Measurements from ENCODE around the gene CBY2. TPM values are rescaled to one million over a fixed set of nuclear protein-coding genes. Genes with fewer than 3 reads are reported as not detected.
"Not testable (repeated sequence)": the region's sequence is repeated elsewhere in the genome, so short reads cannot be mapped to it uniquely, and the experiment has no call there.

CBY2 gene
- total RNA-seq, 2 experiments from 2014 or later, result not detected

GRCh38 chr13:45732916-45733315 lies 30.8 kb downstream of the CBY2 start:
- Mint-ChIP-seq H3K4me3 (no peak overlapping the region), H3K9me3 (peaks cover 3% of the 10 kb centered on the region), H3K27ac (no peak overlapping the region), H3K4me1 (no peaks in the 10 kb centered on the region), H3K36me3 (ENCODE audit: low read depth) (no peaks in the 10 kb centered on the region), H3K27me3 (no peaks in the 10 kb centered on the region)
- no peak for DNase-seq
- POLR2A ChIA-PET, result no interaction called here
- CTCF ChIA-PET, result interaction anchor here (1.6 kb wide), 1 partner anchor 31 kb away, joined by 5 read pairs; the partner anchor contains the start of gene CBY2

GRCh38 chr13:45733361-45733760 lies 31.2 kb downstream of the CBY2 start:
- no peaks in the 10 kb centered on the region for H3K27me3 Mint-ChIP-seq

GRCh38 chr13:45737571-45738017 lies 35.5 kb downstream of the CBY2 start:
- ChIA-PET CTCF (interaction anchor here (0.9 kb wide), 1 partner anchor 32 kb away, joined by 3 read pairs; no protein-coding TSS in a partner anchor), POLR2A (no interaction called here)
- Mint-ChIP-seq H3K4me3 (no peak overlapping the region), H3K36me3 (ENCODE audit: low read depth) (no peaks in the 10 kb centered on the region), H3K27me3 (no peaks in the 10 kb centered on the region), H3K9me3 (peaks cover 3% of the 10 kb centered on the region), H3K27ac (no peak overlapping the region), H3K4me1 (no peaks in the 10 kb centered on the region)
- peak; percentile 7 for DNase-seq

More at GRCh38 chr13:45733361-45733760, 31.2 kb downstream of the CBY2 start:
- Mint-ChIP-seq H3K4me1 (no peaks in the 10 kb centered on the region), H3K4me3 (no peak overlapping the region), H3K9me3 (peaks cover 3% of the 10 kb centered on the region), H3K36me3 (ENCODE audit: low read depth) (no peaks in the 10 kb centered on the region), H3K27ac (no peak overlapping the region)
- ChIA-PET POLR2A (no interaction called here), CTCF (interaction anchor here (1.6 kb wide), 1 partner anchor 32 kb away, joined by 5 read pairs; the partner anchor contains the start of gene CBY2)
- DNase-seq, result no peak

- H3K27ac Mint-ChIP-seq, result no peak overlapping the region
- CTCF ChIA-PET, result no interaction called here
- POLR2A ChIA-PET, result no interaction called here
- no peak overlapping the region for H3K4me3 Mint-ChIP-seq
- no peaks in the 10 kb centered on the region for H3K4me1 Mint-ChIP-seq
- DNase-seq, result no peak
- H3K9me3 Mint-ChIP-seq, result no peaks in the 10 kb centered on the region
- H3K27me3 Mint-ChIP-seq, result no peaks in the 10 kb centered on the region
- no peaks in the 10 kb centered on the region for H3K36me3 Mint-ChIP-seq (ENCODE audit: low read depth)
Observed at GRCh38 chr13:45742985-45743384, 40.9 kb downstream of the CBY2 start.

GRCh38 chr13:45744979-45745378 lies 42.9 kb downstream of the CBY2 start:
- Mint-ChIP-seq H3K36me3 (ENCODE audit: low read depth) (no peaks in the 10 kb centered on the region), H3K9me3 (no peaks in the 10 kb centered on the region), H3K27me3 (no peaks in the 10 kb centered on the region), H3K4me3 (no peak overlapping the region), H3K27ac (no peak overlapping the region), H3K4me1 (no peaks in the 10 kb centered on the region)
- CTCF ChIA-PET, result no interaction called here
- no peak for DNase-seq
- POLR2A ChIA-PET, result no interaction called here

- ChIA-PET POLR2A (no interaction called here), CTCF (interaction anchor here (0.6 kb wide), 1 partner anchor 23 kb away, joined by 5 read pairs; no protein-coding TSS in a partner anchor)
- Mint-ChIP-seq H3K4me1 (no peaks in the 10 kb centered on the region), H3K9me3 (no peaks in the 10 kb centered on the region), H3K27me3 (no peaks in the 10 kb centered on the region), H3K27ac (no peak overlapping the region), H3K36me3 (ENCODE audit: low read depth) (no peaks in the 10 kb centered on the region), H3K4me3 (no peak overlapping the region)
- DNase-seq, result no peak
Observed at GRCh38 chr13:45747071-45747470, 45.0 kb downstream of the CBY2 start.

- CTCF ChIA-PET, result interaction anchor here (1.1 kb wide), 1 partner anchor 16 kb away, joined by 3 read pairs; no protein-coding TSS in a partner anchor
- POLR2A ChIA-PET, result no interaction called here
- Mint-ChIP-seq H3K9me3 (peaks cover 2% of the 10 kb centered on the region), H3K27ac (no peak overlapping the region), H3K4me3 (no peak overlapping the region), H3K27me3 (no peaks in the 10 kb centered on the region), H3K4me1 (no peaks in the 10 kb centered on the region), H3K36me3 (ENCODE audit: low read depth) (no peaks in the 10 kb centered on the region)
- DNase-seq, result no peak
Observed at GRCh38 chr13:45748941-45749759, 47.0 kb downstream of the CBY2 start.

- no peak overlapping the region for H3K27ac Mint-ChIP-seq
- ChIA-PET CTCF (no interaction called here), POLR2A (no interaction called here)
- no peak for DNase-seq
- H3K36me3 Mint-ChIP-seq (ENCODE audit: low read depth), result no peaks in the 10 kb centered on the region
- no peak overlapping the region for H3K4me3 Mint-ChIP-seq
- peaks cover 2% of the 10 kb centered on the region for H3K9me3 Mint-ChIP-seq
- no peaks in the 10 kb centered on the region for H3K4me1 Mint-ChIP-seq
- no peaks in the 10 kb centered on the region for H3K27me3 Mint-ChIP-seq
Observed at GRCh38 chr13:45750566-45750965, 48.4 kb downstream of the CBY2 start.

- DNase-seq, result no peak
- Mint-ChIP-seq H3K36me3 (ENCODE audit: low read depth) (no peaks in the 10 kb centered on the region), H3K9me3 (peaks cover 4% of the 10 kb centered on the region), H3K27ac (no peak overlapping the region), H3K27me3 (no peaks in the 10 kb centered on the region), H3K4me1 (no peaks in the 10 kb centered on the region), H3K4me3 (no peak overlapping the region)
- ChIA-PET POLR2A (no interaction called here), CTCF (no interaction called here)
Observed at GRCh38 chr13:45751885-45752284, 49.8 kb downstream of the CBY2 start.

GRCh38 chr13:45752510-45752909 lies 50.4 kb downstream of the CBY2 start:
- no peak for DNase-seq
- no peaks in the 10 kb centered on the region for H3K4me1 Mint-ChIP-seq
- H3K36me3 Mint-ChIP-seq (ENCODE audit: low read depth), result no peaks in the 10 kb centered on the region
- peaks cover 5% of the 10 kb centered on the region for H3K9me3 Mint-ChIP-seq
- CTCF ChIA-PET, result no interaction called here
- H3K27me3 Mint-ChIP-seq, result no peaks in the 10 kb centered on the region
- H3K27ac Mint-ChIP-seq, result no peak overlapping the region
- POLR2A ChIA-PET, result no interaction called here
- no peak overlapping the region for H3K4me3 Mint-ChIP-seq

GRCh38 chr13:45756498-45756897 lies 54.4 kb downstream of the CBY2 start:
- H3K4me3 Mint-ChIP-seq; H3K27ac Mint-ChIP-seq; H3K36me3 Mint-ChIP-seq (ENCODE audit: low read depth); H3K4me1 Mint-ChIP-seq; DNase-seq; POLR2A ChIA-PET; CTCF ChIA-PET; H3K27me3 Mint-ChIP-seq: not testable (repeated sequence)
- peaks cover 15% of the 10 kb centered on the region for H3K9me3 Mint-ChIP-seq

GRCh38 chr13:45757589-45757988 lies 55.5 kb downstream of the CBY2 start:
- POLR2A ChIA-PET, result not testable (repeated sequence)

GRCh38 chr13:45763419-45763818 lies 61.3 kb downstream of the CBY2 start:
- no peaks in the 10 kb centered on the region for H3K36me3 Mint-ChIP-seq (ENCODE audit: low read depth)
- no peak for DNase-seq
- H3K4me3 Mint-ChIP-seq, result no peak overlapping the region
- ChIA-PET POLR2A (no interaction called here), CTCF (no interaction called here)
- no peaks in the 10 kb centered on the region for H3K4me1 Mint-ChIP-seq
- H3K27me3 Mint-ChIP-seq, result no peaks in the 10 kb centered on the region
- no peak overlapping the region for H3K27ac Mint-ChIP-seq
- H3K9me3 Mint-ChIP-seq, result peaks cover 5% of the 10 kb centered on the region

More at GRCh38 chr13:45757589-45757988, 55.5 kb downstream of the CBY2 start:
- H3K9me3 Mint-ChIP-seq, result peaks cover 15% of the 10 kb centered on the region
- H3K36me3 Mint-ChIP-seq (ENCODE audit: low read depth); CTCF ChIA-PET; H3K4me3 Mint-ChIP-seq; DNase-seq; H3K27me3 Mint-ChIP-seq; H3K27ac Mint-ChIP-seq; H3K4me1 Mint-ChIP-seq: not testable (repeated sequence)
